SK-N-SH treated with all-trans-retinoic acid at 6 μM for 48 hours (cell line): ENCODE results near the gene OLFM1.

Source experiments
- GLIS3 ChIP-seq: fragments of 250-450 bp; sonication (Bioruptor Pico); IDR thresholded peaks from 2 replicates; pipeline ENCODE4 v1.5.0; 2020; ENCODE audit warnings: mild to moderate bottlenecking, moderate library complexity
- OSR1 ChIP-seq: fragments of 250-450 bp; sonication (Bioruptor Pico); IDR thresholded peaks from 2 replicates; pipeline ENCODE4 v1.8.0; 2022; ENCODE audit warnings: moderate library complexity, mild to moderate bottlenecking, inconsistent platforms
- SNAI2 ChIP-seq: fragments of 250-450 bp; sonication (Bioruptor Pico); IDR thresholded peaks from 2 replicates; pipeline ENCODE4 v1.5.0; 2020; ENCODE audit warnings: mild to moderate bottlenecking, moderate library complexity
- TF ChIP-seq, protein P1 (sequence below): fragments of 250-450 bp; sonication (Bioruptor Pico); IDR thresholded peaks from 2 replicates; pipeline ENCODE4 v1.5.1; 2021; ENCODE audit warnings: mild to moderate bottlenecking, moderate library complexity
- TF ChIP-seq, protein P2 (sequence below): fragments of 250-450 bp; sonication (Bioruptor Pico); IDR thresholded peaks from 2 replicates; pipeline ENCODE4 v1.8.0; 2020; ENCODE audit warnings: mild to moderate bottlenecking, moderate library complexity, borderline replicate concordance
- TF ChIP-seq, protein P3 (sequence below): fragments of 250-450 bp; sonication (Bioruptor Pico); IDR thresholded peaks from 2 replicates; pipeline ENCODE4 v1.5.0; 2020; ENCODE audit warnings: mild to moderate bottlenecking, moderate library complexity

DNA sequence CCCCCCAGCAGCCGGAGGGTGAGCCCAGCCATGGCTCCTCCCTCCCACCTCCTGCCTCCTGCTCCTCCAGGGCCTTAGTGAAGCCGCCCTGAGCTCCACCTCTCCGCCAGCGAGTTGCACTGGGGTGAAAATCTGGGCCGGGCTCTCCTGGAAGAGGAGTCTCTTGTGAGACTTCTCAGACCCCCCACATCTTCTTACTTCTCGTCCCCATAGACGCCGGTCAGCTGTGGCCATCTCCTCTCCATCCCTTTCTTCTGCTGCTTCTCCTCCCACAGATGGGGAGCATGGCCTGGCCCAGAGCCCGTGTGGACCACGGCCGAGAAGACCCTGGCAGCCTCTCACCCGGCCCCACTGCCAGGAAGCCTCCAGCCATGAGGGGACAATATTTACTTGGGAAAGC, 17.3 kb downstream of the OLFM1 start:
- TF ChIP-seq GLIS3 (CRISPR knock-in tag), result no peak
- TF ChIP-seq, protein P1, sequence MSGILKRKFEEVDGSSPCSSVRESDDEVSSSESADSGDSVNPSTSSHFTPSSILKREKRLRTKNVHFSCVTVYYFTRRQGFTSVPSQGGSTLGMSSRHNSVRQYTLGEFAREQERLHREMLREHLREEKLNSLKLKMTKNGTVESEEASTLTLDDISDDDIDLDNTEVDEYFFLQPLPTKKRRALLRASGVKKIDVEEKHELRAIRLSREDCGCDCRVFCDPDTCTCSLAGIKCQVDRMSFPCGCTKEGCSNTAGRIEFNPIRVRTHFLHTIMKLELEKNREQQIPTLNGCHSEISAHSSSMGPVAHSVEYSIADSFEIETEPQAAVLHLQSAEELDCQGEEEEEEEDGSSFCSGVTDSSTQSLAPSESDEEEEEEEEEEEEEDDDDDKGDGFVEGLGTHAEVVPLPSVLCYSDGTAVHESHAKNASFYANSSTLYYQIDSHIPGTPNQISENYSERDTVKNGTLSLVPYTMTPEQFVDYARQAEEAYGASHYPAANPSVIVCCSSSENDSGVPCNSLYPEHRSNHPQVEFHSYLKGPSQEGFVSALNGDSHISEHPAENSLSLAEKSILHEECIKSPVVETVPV (CRISPR knock-in tag), result no peak
- TF ChIP-seq, protein P2, sequence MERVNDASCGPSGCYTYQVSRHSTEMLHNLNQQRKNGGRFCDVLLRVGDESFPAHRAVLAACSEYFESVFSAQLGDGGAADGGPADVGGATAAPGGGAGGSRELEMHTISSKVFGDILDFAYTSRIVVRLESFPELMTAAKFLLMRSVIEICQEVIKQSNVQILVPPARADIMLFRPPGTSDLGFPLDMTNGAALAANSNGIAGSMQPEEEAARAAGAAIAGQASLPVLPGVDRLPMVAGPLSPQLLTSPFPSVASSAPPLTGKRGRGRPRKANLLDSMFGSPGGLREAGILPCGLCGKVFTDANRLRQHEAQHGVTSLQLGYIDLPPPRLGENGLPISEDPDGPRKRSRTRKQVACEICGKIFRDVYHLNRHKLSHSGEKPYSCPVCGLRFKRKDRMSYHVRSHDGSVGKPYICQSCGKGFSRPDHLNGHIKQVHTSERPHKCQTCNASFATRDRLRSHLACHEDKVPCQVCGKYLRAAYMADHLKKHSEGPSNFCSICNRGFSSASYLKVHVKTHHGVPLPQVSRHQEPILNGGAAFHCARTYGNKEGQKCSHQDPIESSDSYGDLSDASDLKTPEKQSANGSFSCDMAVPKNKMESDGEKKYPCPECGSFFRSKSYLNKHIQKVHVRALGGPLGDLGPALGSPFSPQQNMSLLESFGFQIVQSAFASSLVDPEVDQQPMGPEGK (CRISPR knock-in tag), result no peak
- TF ChIP-seq OSR1, result no peak
- no peak for TF ChIP-seq SNAI2
- TF ChIP-seq, protein P3, sequence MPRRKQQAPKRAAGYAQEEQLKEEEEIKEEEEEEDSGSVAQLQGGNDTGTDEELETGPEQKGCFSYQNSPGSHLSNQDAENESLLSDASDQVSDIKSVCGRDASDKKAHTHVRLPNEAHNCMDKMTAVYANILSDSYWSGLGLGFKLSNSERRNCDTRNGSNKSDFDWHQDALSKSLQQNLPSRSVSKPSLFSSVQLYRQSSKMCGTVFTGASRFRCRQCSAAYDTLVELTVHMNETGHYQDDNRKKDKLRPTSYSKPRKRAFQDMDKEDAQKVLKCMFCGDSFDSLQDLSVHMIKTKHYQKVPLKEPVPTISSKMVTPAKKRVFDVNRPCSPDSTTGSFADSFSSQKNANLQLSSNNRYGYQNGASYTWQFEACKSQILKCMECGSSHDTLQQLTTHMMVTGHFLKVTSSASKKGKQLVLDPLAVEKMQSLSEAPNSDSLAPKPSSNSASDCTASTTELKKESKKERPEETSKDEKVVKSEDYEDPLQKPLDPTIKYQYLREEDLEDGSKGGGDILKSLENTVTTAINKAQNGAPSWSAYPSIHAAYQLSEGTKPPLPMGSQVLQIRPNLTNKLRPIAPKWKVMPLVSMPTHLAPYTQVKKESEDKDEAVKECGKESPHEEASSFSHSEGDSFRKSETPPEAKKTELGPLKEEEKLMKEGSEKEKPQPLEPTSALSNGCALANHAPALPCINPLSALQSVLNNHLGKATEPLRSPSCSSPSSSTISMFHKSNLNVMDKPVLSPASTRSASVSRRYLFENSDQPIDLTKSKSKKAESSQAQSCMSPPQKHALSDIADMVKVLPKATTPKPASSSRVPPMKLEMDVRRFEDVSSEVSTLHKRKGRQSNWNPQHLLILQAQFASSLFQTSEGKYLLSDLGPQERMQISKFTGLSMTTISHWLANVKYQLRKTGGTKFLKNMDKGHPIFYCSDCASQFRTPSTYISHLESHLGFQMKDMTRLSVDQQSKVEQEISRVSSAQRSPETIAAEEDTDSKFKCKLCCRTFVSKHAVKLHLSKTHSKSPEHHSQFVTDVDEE (CRISPR knock-in tag), result no peak
